ENCODE measurements around the gene SORCS1.

DNA sequence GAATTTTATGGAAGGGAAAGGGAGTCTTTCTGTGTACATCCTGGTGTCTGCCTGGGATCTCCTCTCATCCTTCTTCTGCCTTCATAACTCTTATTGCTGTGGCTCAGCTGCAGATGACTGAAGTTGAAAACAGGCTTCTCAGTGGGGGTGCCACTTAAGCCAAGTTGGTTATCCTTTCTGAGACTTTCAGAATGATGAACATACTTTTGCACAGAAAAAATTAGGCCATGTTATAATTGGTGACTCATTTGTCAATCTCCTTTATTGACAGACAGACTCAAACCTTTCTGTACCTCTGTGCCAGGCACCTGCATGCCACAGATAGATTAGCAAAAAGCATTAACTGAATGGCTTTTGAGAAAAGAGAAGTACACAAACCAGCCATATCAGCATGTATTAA is 430.3 kb downstream of the SORCS1 start:
- TF ChIP-seq POLR2A (IDR thresholded peaks at IDR 0.05) (no peak), CTCF (IDR thresholded peaks at IDR 0.05) (no peak)

All from ovary (tissue), 3 donors.